ACHN (cell line): ENCODE measurements around the gene RDH13.

Source experiments
- DNase-seq: peaks from one replicate; pipeline ENCODE4 v3.0.0-alpha.2; 2015
- in situ Hi-C: cut with HindIII; loops from 2 replicates; pipeline ENCODE4 v1.10.0; 2017; ENCODE audit warnings: low sequenced_read_pairs, low pct_ligation_motif_present, low pct_unique_long_range_greater_than_20kb

The RDH13 gene

GRCh38 chr19:55094456-55095259 is 31.7 kb upstream of the RDH13 start:
- DNase-seq = no peak
- in situ Hi-C loops = no loop called here

- no peak for DNase-seq
These were observed 29.7 kb upstream of the RDH13 start for GRCh38 chr19:55092423-55093318.

GRCh38 chr19:55091955-55092354 is 29.0 kb upstream of the RDH13 start:
- in situ Hi-C loops = no loop called here
- no peak for DNase-seq

More at GRCh38 chr19:55092423-55093318, 29.7 kb upstream of the RDH13 start:
- in situ Hi-C loops = no loop called here

- in situ Hi-C loops = no loop called here
- DNase-seq = no peak
These were observed 28.4 kb upstream of the RDH13 start for GRCh38 chr19:55091126-55091910.

GRCh38 chr19:55090564-55090963 is 27.6 kb upstream of the RDH13 start:
- in situ Hi-C loops = no loop called here
- DNase-seq = no peak

GRCh38 chr19:55089342-55089944 is 26.5 kb upstream of the RDH13 start:
- in situ Hi-C loops = no loop called here
- DNase-seq = no peak

GRCh38 chr19:55088543-55089341 is 25.8 kb upstream of the RDH13 start:
- in situ Hi-C loops = no loop called here
- DNase-seq = peak; percentile 72

- in situ Hi-C loops = no loop called here
- DNase-seq = no peak
These were observed 25.1 kb upstream of the RDH13 start for GRCh38 chr19:55088021-55088451.

GRCh38 chr19:55087542-55087901 is 24.6 kb upstream of the RDH13 start:
- in situ Hi-C loops = no loop called here
- no peak for DNase-seq

- peak; percentile 80 for DNase-seq
- in situ Hi-C loops = no loop called here
These were observed 24.0 kb upstream of the RDH13 start for GRCh38 chr19:55086730-55087541.

- no peak for DNase-seq
- in situ Hi-C loops = no loop called here
These were observed 23.2 kb upstream of the RDH13 start for GRCh38 chr19:55085923-55086715.

- in situ Hi-C loops = no loop called here
- DNase-seq = no peak
These were observed 21.5 kb upstream of the RDH13 start for GRCh38 chr19:55084416-55084815.

GRCh38 chr19:55083004-55083850 is 20.3 kb upstream of the RDH13 start:
- DNase-seq = no peak
- in situ Hi-C loops = no loop called here

GRCh38 chr19:55082020-55082851 is 19.3 kb upstream of the RDH13 start:
- in situ Hi-C loops = no loop called here
- DNase-seq = no peak

GRCh38 chr19:55081770-55082019 is 18.7 kb upstream of the RDH13 start:
- no peak for DNase-seq
- in situ Hi-C loops = no loop called here
